ENCODE measurements around the gene TUBGCP6. TPM values are rescaled to one million over a fixed set of nuclear protein-coding genes. Genes with fewer than 3 reads are reported as not detected.

The TUBGCP6 gene
- total RNA-seq, 2 experiments from 2014 or later = 44.8 to 47.2 TPM

DNA sequence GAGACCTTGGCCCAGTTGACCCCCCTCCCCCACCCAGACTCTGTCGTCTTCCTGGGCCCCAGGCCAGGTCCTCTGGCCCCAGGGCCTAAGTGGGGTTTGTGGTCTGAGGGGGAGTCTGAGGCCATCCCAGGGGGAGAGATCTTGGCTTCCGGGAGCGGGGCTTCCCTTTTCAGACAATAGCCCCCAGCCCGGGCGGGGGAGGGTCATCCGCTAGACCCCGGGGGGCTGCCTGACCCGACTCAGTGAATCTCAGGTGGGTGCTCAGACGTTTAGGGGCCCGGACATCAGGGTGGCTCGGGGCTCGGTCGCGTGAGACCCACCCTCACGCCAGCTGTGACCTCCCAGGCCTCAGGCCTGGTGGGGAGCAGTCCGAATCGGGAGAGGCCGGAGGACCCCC, 24.7 kb upstream of the TUBGCP6 start:
- H3K36me3 Mint-ChIP-seq (ENCODE audit: low read depth) = no peaks in the 10 kb centered on the region
- no peaks in the 10 kb centered on the region for H3K9me3 Mint-ChIP-seq
- CTCF ChIA-PET = interaction anchor here (1.0 to 6.1 kb wide), 3 partner anchors 18 to 72 kb away, joined by 3 to 44 read pairs (median 22); partner anchors contain the start of genes DENND6B and HDAC10
- no peak for ATAC-seq
- H3K27ac Mint-ChIP-seq = no peak overlapping the region
- H3K4me3 Mint-ChIP-seq = peak overlapping the region; percentile 60
- H3K4me1 Mint-ChIP-seq (ENCODE audit: low read depth) = peaks cover 8% of the 10 kb centered on the region
- DNase-seq = no peak
- peaks cover 10% of the 10 kb centered on the region for H3K27me3 Mint-ChIP-seq
- no peak for TF ChIP-seq CTCF (IDR thresholded peaks at IDR 0.05)
- POLR2A ChIA-PET = no interaction called here
- intact Hi-C loops (cut with micrococcal nuclease) = no loop called here

- Mint-ChIP-seq H3K4me1 (ENCODE audit: low read depth) (peaks cover 8% of the 10 kb centered on the region), H3K27ac (no peak overlapping the region), H3K4me3 (no peak overlapping the region), H3K9me3 (no peaks in the 10 kb centered on the region), H3K36me3 (ENCODE audit: low read depth) (no peaks in the 10 kb centered on the region), H3K27me3 (peaks cover 10% of the 10 kb centered on the region)
- DNase-seq (no peak), ATAC-seq (no peak)
- ChIA-PET CTCF (interaction anchor here (1.0 to 6.1 kb wide), 4 partner anchors 17 to 73 kb away, joined by 3 to 44 read pairs (median 13); partner anchors contain the start of genes DENND6B and HDAC10), POLR2A (no interaction called here)
- no peak for TF ChIP-seq CTCF (IDR thresholded peaks at IDR 0.05)
- intact Hi-C loops (cut with micrococcal nuclease) = no loop called here
Observed at GRCh38 chr22:50268655-50269113, 23.9 kb upstream of the TUBGCP6 start.

GRCh38 chr22:50267591-50268390, 23.0 kb upstream of the TUBGCP6 start:
- POLR2A ChIA-PET = interaction anchor here (0.6 to 0.9 kb wide), 3 partner anchors 12 to 16 kb away, joined by 3 read pairs; no protein-coding TSS in a partner anchor
- peak; percentile 8 for ATAC-seq
- CTCF ChIA-PET = interaction anchor here (0.6 to 3.1 kb wide), 5 partner anchors 12 to 258 kb away, joined by 3 to 22 read pairs (median 3); partner anchors contain the start of genes HDAC10 and SCO2

DNA sequence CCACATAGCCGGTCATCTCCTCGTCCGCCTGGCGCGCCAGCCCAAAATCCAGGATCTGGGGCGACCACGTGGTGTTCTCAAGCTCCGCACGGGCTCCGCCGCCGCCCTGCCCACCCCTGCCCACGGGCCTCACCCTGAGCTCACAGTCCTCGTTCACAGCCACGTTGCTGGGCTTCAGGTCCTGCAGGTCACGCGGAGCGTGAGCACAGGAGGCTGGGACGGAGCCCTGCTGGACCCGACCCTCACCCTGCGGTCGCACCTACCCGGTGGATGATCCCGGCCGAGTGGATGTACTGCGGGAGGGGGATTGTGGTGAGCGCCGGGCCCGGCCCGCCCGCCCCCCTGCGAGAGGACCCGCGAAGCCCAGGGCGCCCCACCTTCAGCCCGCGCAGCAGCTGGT, 22.2 kb upstream of the TUBGCP6 start:
- intact Hi-C loops (cut with micrococcal nuclease) = no loop called here
- H3K36me3 Mint-ChIP-seq (ENCODE audit: low read depth) = no peaks in the 10 kb centered on the region
- H3K9me3 Mint-ChIP-seq = no peaks in the 10 kb centered on the region
- no peak for DNase-seq
- ATAC-seq = no peak
- TF ChIP-seq CTCF (IDR thresholded peaks at IDR 0.05) = no peak
- H3K4me1 Mint-ChIP-seq (ENCODE audit: low read depth) = peaks cover 14% of the 10 kb centered on the region
- H3K4me3 Mint-ChIP-seq = no peak overlapping the region
- POLR2A ChIA-PET = interaction anchor here (0.9 kb wide), 1 partner anchor 16 kb away, joined by 3 read pairs; no protein-coding TSS in a partner anchor
- peaks cover 16% of the 10 kb centered on the region for H3K27me3 Mint-ChIP-seq
- no peak overlapping the region for H3K27ac Mint-ChIP-seq
- CTCF ChIA-PET = interaction anchor here (1.1 to 3.1 kb wide), 4 partner anchors 11 to 259 kb away, joined by 3 to 22 read pairs (median 5); partner anchors contain the start of genes HDAC10 and SCO2

More at GRCh38 chr22:50267591-50268390, 23.0 kb upstream of the TUBGCP6 start:
- Mint-ChIP-seq H3K36me3 (ENCODE audit: low read depth) (no peaks in the 10 kb centered on the region), H3K4me1 (ENCODE audit: low read depth) (peaks cover 8% of the 10 kb centered on the region), H3K27me3 (peaks cover 13% of the 10 kb centered on the region), H3K9me3 (no peaks in the 10 kb centered on the region), H3K27ac (no peak overlapping the region), H3K4me3 (no peak overlapping the region)
- intact Hi-C loops (cut with micrococcal nuclease) = no loop called here
- peak; percentile 27 for TF ChIP-seq CTCF (IDR thresholded peaks at IDR 0.05)
- DNase-seq = peak; percentile 54

Data from activated CD8-positive, alpha-beta T cell treated with anti-CD3 and anti-CD28 coated beads for 36 hours (primary cell).